Activated effector memory CD4-positive, alpha-beta T cell treated with Interleukin-2 at 50 U/mL for 16 hours (primary cell): ENCODE results near the gene CIZ1.
A peak's percentile ranks its signal among the peaks of the same experiment; 100 is the strongest.
"Not testable (repeated sequence)": the region's sequence is repeated elsewhere in the genome, so short reads cannot be mapped to it uniquely, and the experiment has no call there.

Source experiments
- DNase-seq: peaks from one replicate; pipeline ENCODE4 v3.0.0-alpha.2; 2020

The CIZ1 gene

DNA sequence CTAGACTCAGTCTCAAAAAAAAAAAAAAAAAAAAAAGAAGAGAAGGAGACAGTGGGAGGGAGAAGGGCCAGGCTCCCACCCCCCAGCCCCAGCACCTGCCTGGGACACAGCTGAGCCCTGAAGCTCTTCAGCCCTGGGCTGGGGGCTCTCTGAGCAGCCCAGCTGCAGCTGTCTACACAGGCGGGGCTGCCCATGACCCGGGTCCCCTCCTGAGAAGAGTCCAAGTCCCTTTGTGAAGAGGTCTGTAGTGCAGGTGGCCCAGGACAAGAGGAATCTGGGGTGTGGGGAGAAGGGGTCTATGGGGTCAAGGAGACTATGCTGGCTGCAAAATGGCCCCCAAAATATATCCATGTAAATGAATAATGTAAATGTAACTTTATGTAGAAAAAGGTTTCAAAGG is 48.8 kb downstream of the CIZ1 start:
- DNase-seq, result no peak

DNA sequence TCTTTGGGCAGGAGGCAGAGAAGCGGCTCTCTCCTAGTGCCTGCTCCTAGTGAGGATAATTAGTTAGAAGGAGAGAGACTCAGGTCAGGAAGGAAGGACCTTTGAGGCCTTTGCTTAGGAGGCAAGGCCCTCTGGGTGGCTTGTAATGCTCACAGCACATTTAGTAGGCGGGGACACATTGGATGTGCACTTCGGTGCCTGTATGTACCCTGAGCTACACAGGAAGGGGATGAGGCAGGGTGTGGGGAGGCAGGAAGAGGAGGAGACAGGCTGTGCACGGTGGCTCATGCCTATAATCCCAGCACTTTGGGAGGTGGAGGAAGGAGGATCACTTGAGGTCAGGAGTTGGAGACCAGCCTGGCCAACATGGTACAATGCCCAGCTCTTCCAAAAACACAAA is 49.3 kb downstream of the CIZ1 start:
- no peak for DNase-seq

- DNase-seq, result no peak
Observed at GRCh38 chr9:128141604-128142003, 49.8 kb downstream of the CIZ1 start.

- DNase-seq, result no peak
Observed at GRCh38 chr9:128139621-128140020, 51.8 kb downstream of the CIZ1 start.

GRCh38 chr9:128138001-128138400 is 53.4 kb downstream of the CIZ1 start:
- DNase-seq, result no peak

- no peak for DNase-seq
Observed at GRCh38 chr9:128136816-128137793, 54.3 kb downstream of the CIZ1 start.

DNA sequence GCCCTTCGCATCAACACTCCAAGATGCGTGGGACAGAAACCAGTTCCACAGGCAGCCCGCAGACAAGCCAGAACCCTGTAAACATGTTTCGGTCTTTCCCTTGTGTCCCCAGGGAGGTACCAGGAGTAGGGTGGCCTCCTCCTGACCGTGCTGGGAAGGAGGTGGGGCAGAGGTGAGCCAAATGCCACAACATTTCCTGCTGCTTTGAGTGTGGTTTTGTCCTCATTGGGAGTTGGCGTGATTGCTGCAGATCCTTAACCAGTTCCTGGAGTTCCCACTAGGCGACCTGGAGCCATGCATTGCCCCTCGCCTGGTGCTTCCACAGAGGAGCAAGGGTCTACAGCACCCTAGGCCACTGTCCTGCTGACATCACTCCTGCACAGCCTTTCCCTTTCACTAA is 55.8 kb downstream of the CIZ1 start:
- not testable (repeated sequence) for DNase-seq

GRCh38 chr9:128132139-128132538 is 59.2 kb downstream of the CIZ1 start:
- not testable (repeated sequence) for DNase-seq

- not testable (repeated sequence) for DNase-seq
Observed at GRCh38 chr9:128131346-128131745, 60.0 kb downstream of the CIZ1 start.

DNA sequence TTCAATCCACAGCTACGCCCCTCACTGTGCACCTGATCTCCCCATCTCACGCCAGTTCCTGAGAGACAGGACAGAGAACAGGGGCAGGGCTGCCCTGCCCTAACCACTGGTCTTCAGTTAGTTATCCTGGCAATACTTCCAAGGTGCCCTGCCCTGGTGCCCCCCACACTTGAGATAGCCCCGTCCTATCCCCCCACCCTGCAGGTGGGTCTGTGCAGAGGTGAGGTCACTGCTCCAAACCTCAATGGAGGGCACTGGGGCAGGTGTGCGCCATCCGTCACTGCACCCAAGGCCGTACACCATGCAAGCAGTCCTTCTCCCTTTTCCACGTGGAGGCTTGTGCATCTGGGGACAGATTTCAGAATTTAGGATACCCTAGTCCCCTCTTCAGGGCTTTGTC is 60.7 kb downstream of the CIZ1 start:
- DNase-seq, result not testable (repeated sequence)

DNA sequence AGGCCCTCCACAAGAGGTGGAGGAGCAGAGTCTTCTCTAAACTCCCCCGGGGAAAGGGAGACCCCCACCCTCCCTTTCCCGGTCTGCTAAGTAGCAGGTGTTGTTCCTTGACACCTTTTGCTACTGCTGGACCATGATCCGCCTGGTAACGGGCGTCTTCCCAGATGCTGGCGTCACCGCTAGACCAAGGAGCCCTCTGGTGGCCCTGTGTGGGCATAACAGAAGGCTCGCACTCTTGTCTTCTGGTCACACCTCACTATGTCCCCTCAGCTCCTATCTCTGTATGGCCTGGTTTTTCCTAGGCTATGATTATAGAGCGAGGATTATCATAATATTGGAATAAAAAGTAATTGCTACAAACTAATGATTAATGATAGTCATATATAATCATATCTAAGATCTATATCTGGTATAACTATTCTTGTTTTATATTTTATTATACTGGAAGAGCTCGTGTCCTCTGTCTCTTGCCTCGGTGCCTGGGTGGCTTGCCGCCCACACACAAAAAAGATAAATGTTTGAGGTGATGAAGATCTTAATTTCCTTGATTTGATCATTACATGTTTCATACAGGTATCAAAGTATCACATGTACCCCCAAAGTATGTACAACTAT is 61.3 kb downstream of the CIZ1 start:
- peak; percentile 43 for DNase-seq

GRCh38 chr9:128128836-128129590 is 62.4 kb downstream of the CIZ1 start:
- no peak for DNase-seq

GRCh38 chr9:128127990-128128835 is 63.2 kb downstream of the CIZ1 start:
- peak; percentile 80 for DNase-seq

- DNase-seq, result peak; percentile 75
Observed at GRCh38 chr9:128127568-128127989, 63.8 kb downstream of the CIZ1 start, which contains the start of gene PTGES2. TSS of gene PTGES2 (minus strand) at chr9:128127729. CDS start at chr9:128127717, 12 bp downstream.

DNA sequence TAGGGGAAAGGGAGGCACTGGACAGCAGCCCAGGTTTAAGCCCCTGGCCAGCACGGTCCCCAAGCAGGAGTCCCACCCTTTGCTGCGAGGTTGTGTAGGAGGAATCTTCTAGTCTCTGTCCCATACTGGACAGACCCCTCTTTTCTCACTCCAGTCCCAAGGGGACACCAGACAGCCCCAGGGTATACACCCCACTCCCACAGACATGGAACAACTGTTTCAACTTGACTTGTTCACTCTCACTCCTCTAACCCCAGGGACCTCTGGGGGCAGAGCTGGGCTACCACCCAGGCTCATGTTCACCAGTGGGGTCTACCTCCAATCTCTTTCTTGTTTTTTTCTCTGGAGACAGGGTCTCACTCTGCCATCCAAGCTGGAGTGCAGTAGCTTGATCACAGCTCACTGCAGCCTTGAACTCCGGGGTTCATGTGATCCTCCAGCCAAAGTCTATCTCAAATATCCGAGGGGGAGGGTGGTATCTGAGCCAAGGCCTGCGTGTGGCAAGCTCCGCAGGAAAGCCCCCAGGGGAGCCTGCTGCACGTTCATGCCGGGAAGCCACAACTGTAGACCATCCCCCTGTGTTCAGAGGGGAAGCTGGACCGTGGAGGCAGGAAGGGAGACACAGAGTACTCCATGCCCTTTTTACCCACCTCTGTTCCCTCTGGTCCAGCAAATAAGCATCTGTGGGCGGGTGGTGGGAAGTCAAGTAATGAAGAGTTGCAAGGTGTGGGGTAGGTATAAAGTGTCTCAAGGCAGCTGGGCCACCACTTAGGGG is 65.6 kb downstream of the CIZ1 start:
- DNase-seq, result no peak

GRCh38 chr9:128124873-128125579 is 66.3 kb downstream of the CIZ1 start:
- DNase-seq, result peak; percentile 12

- no peak for DNase-seq
Observed at GRCh38 chr9:128124451-128124850, 66.9 kb downstream of the CIZ1 start.

DNA sequence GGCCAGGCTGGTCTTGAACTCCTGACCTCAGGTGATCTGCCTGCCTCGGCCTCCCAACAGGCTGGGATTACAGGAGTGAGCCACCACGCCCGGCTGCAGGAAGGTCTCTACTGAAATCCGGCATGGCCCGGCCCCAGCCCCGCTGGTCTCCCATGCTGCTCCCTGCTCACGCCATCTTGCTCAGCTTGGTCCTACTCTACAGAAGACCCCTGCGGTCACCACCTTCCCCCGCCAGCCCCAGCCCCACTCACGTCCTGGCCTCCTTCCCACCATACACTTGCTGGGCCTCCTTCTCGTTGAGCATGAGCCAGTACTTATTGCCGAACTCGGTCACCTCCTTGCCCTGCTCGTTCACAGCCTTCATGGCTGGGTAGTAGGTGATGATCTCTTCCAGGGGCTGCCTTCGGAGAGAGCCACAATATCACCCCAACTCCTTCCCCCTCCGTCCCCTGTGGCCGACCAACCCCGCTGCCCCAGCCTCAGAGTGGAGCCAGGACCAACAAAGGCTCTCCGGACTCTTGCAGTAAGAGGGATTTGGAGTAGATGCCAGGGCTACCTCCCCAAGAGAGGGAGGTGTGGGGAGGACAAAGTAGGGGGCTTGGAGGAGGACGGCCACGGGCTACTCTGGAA is 67.8 kb downstream of the CIZ1 start:
- DNase-seq, result no peak

- no peak for DNase-seq
Observed at GRCh38 chr9:128122809-128123175, 68.6 kb downstream of the CIZ1 start.
